ENCODE data around the gene THRAP3. TPM values are rescaled to one million over a fixed set of nuclear protein-coding genes. Genes with fewer than 3 reads are reported as not detected.
A peak's percentile ranks its signal among the peaks of the same experiment; 100 is the strongest.
"Not testable (repeated sequence)": the region's sequence is repeated elsewhere in the genome, so short reads cannot be mapped to it uniquely, and the experiment has no call there.

The THRAP3 gene
- total RNA-seq, 1 experiment from 2014 or later: 160 TPM

DNA sequence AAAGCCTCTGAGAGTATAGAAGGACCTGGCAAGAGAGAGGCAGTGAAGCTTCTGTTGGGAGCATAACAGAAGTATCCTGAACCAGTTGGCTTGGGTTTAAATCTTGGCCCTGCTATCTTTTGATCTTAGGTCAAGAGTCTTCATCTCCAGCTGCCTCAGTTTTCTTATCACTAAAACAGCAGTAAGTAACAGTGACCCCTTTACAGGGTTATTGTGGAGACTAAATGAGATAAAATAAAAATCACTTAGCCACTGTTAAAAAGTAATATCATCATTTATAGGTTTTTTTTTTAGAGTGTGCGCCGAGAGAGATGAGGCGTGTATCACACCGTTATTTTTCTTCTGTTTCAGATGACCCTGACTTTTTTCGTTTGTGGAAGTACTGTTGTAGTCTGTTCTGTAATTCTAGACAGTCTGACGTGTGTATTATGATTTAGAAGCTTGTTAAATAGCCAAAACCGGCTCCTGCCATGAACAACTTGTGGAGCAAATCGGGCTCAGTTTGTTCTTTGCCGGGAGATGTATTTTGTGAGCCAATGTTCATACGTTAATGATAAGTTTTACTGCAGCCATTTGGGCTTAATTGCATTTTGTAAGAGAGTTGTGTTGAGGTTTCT is 1.1 kb downstream of the THRAP3 start:
- peak overlapping the region; percentile 97 for H3K4me3 Mint-ChIP-seq
- TF ChIP-seq RORB (CRISPR knock-in tag; IDR thresholded peaks at IDR 0.05) (no peak), ZNF138 (CRISPR knock-in tag; conservative IDR thresholded peaks at IDR 0.05) (no peak), ZNF263 (CRISPR knock-in tag; IDR thresholded peaks at IDR 0.05; ENCODE audit: low read depth) (no peak), GABPB1 (CRISPR knock-in tag; IDR thresholded peaks at IDR 0.05) (no peak), JUN (CRISPR knock-in tag; IDR thresholded peaks at IDR 0.05) (no peak), MYBL2 (CRISPR knock-in tag; IDR thresholded peaks at IDR 0.05) (no peak), HMGA2 (CRISPR knock-in tag; IDR thresholded peaks at IDR 0.05) (no peak), KAT7 (CRISPR knock-in tag; IDR thresholded peaks at IDR 0.05; ENCODE audit: borderline replicate concordance) (no peak), EMX1 (CRISPR knock-in tag; IDR thresholded peaks at IDR 0.05) (no peak)
- TF ChIP-seq, protein P1, sequence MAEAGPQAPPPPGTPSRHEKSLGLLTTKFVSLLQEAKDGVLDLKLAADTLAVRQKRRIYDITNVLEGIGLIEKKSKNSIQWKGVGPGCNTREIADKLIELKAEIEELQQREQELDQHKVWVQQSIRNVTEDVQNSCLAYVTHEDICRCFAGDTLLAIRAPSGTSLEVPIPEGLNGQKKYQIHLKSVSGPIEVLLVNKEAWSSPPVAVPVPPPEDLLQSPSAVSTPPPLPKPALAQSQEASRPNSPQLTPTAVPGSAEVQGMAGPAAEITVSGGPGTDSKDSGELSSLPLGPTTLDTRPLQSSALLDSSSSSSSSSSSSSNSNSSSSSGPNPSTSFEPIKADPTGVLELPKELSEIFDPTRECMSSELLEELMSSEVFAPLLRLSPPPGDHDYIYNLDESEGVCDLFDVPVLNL (CRISPR knock-in tag; IDR thresholded peaks at IDR 0.05; ENCODE audit: borderline replicate concordance, low read depth): no peak
- TF ChIP-seq, protein P2, sequence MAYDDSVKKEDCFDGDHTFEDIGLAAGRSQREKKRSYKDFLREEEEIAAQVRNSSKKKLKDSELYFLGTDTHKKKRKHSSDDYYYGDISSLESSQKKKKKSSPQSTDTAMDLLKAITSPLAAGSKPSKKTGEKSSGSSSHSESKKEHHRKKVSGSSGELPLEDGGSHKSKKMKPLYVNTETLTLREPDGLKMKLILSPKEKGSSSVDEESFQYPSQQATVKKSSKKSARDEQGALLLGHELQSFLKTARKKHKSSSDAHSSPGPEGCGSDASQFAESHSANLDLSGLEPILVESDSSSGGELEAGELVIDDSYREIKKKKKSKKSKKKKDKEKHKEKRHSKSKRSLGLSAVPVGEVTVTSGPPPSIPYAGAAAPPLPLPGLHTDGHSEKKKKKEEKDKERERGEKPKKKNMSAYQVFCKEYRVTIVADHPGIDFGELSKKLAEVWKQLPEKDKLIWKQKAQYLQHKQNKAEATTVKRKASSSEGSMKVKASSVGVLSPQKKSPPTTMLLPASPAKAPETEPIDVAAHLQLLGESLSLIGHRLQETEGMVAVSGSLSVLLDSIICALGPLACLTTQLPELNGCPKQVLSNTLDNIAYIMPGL (CRISPR knock-in tag; IDR thresholded peaks at IDR 0.05): no peak
- TF ChIP-seq, protein P3, sequence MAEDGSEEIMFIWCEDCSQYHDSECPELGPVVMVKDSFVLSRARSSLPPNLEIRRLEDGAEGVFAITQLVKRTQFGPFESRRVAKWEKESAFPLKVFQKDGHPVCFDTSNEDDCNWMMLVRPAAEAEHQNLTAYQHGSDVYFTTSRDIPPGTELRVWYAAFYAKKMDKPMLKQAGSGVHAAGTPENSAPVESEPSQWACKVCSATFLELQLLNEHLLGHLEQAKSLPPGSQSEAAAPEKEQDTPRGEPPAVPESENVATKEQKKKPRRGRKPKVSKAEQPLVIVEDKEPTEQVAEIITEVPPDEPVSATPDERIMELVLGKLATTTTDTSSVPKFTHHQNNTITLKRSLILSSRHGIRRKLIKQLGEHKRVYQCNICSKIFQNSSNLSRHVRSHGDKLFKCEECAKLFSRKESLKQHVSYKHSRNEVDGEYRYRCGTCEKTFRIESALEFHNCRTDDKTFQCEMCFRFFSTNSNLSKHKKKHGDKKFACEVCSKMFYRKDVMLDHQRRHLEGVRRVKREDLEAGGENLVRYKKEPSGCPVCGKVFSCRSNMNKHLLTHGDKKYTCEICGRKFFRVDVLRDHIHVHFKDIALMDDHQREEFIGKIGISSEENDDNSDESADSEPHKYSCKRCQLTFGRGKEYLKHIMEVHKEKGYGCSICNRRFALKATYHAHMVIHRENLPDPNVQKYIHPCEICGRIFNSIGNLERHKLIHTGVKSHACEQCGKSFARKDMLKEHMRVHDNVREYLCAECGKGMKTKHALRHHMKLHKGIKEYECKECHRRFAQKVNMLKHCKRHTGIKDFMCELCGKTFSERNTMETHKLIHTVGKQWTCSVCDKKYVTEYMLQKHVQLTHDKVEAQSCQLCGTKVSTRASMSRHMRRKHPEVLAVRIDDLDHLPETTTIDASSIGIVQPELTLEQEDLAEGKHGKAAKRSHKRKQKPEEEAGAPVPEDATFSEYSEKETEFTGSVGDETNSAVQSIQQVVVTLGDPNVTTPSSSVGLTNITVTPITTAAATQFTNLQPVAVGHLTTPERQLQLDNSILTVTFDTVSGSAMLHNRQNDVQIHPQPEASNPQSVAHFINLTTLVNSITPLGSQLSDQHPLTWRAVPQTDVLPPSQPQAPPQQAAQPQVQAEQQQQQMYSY (CRISPR knock-in tag; IDR thresholded peaks at IDR 0.05): no peak
- TF ChIP-seq, protein P4, sequence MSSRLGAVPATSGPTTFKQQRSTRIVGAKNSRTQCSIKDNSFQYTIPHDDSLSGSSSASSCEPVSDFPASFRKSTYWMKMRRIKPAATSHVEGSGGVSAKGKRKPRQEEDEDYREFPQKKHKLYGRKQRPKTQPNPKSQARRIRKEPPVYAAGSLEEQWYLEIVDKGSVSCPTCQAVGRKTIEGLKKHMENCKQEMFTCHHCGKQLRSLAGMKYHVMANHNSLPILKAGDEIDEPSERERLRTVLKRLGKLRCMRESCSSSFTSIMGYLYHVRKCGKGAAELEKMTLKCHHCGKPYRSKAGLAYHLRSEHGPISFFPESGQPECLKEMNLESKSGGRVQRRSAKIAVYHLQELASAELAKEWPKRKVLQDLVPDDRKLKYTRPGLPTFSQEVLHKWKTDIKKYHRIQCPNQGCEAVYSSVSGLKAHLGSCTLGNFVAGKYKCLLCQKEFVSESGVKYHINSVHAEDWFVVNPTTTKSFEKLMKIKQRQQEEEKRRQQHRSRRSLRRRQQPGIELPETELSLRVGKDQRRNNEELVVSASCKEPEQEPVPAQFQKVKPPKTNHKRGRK (CRISPR knock-in tag; IDR thresholded peaks at IDR 0.05; ENCODE audit: borderline replicate concordance): no peak
- TF ChIP-seq, protein P5, sequence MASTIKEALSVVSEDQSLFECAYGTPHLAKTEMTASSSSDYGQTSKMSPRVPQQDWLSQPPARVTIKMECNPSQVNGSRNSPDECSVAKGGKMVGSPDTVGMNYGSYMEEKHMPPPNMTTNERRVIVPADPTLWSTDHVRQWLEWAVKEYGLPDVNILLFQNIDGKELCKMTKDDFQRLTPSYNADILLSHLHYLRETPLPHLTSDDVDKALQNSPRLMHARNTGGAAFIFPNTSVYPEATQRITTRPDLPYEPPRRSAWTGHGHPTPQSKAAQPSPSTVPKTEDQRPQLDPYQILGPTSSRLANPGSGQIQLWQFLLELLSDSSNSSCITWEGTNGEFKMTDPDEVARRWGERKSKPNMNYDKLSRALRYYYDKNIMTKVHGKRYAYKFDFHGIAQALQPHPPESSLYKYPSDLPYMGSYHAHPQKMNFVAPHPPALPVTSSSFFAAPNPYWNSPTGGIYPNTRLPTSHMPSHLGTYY (CRISPR knock-in tag; IDR thresholded peaks at IDR 0.05): no peak
- TF ChIP-seq, protein P6, sequence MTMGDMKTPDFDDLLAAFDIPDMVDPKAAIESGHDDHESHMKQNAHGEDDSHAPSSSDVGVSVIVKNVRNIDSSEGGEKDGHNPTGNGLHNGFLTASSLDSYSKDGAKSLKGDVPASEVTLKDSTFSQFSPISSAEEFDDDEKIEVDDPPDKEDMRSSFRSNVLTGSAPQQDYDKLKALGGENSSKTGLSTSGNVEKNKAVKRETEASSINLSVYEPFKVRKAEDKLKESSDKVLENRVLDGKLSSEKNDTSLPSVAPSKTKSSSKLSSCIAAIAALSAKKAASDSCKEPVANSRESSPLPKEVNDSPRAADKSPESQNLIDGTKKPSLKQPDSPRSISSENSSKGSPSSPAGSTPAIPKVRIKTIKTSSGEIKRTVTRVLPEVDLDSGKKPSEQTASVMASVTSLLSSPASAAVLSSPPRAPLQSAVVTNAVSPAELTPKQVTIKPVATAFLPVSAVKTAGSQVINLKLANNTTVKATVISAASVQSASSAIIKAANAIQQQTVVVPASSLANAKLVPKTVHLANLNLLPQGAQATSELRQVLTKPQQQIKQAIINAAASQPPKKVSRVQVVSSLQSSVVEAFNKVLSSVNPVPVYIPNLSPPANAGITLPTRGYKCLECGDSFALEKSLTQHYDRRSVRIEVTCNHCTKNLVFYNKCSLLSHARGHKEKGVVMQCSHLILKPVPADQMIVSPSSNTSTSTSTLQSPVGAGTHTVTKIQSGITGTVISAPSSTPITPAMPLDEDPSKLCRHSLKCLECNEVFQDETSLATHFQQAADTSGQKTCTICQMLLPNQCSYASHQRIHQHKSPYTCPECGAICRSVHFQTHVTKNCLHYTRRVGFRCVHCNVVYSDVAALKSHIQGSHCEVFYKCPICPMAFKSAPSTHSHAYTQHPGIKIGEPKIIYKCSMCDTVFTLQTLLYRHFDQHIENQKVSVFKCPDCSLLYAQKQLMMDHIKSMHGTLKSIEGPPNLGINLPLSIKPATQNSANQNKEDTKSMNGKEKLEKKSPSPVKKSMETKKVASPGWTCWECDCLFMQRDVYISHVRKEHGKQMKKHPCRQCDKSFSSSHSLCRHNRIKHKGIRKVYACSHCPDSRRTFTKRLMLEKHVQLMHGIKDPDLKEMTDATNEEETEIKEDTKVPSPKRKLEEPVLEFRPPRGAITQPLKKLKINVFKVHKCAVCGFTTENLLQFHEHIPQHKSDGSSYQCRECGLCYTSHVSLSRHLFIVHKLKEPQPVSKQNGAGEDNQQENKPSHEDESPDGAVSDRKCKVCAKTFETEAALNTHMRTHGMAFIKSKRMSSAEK (CRISPR knock-in tag; IDR thresholded peaks at IDR 0.05; ENCODE audit: borderline replicate concordance): no peak
- no peak for ATAC-seq
- peaks cover 16% of the 10 kb centered on the region for H3K4me1 Mint-ChIP-seq
- ChIA-PET POLR2A (interaction anchor here (0.9 to 1.9 kb wide), 5 partner anchors 9 to 76 kb away, joined by 3 to 8 read pairs (median 4); partner anchors contain the start of gene TRAPPC3), CTCF (interaction anchor here (1.1 to 3.0 kb wide), 8 partner anchors 9 to 141 kb away, joined by 3 to 27 read pairs (median 10); partner anchors contain the start of gene TRAPPC3)
- H3K36me3 Mint-ChIP-seq: peaks cover 20% of the 10 kb centered on the region
- no peak for DNase-seq (ENCODE audit: low spot score)
- H3K27me3 Mint-ChIP-seq (ENCODE audit: low read depth): no peaks in the 10 kb centered on the region
- H3K27ac Mint-ChIP-seq: peak overlapping the region; percentile 99
- H3K9me3 Mint-ChIP-seq: no peaks in the 10 kb centered on the region

DNA sequence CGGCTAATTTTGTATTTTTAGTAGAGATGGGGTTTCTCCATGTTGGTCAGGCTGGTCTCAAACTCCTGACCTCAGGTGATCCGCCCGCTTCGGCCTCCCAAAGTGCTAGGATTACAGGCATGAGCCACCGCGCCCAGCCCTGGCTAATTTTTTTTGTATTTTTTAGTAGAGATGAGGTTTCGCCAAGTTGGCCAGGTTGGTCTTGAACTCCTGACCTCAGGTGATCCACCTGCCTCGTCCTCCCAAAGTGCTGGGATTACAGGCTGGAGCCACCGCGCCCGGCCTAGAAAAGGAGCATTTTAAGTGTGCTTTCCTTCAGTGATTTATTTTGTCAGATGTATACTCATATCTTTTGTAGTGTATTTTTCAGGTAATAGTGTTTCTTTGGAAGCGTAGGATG is 6.0 kb downstream of the THRAP3 start:
- H3K27me3 Mint-ChIP-seq (ENCODE audit: low read depth); H3K4me3 Mint-ChIP-seq; ATAC-seq; DNase-seq (ENCODE audit: low spot score); H3K9me3 Mint-ChIP-seq; POLR2A ChIA-PET; H3K4me1 Mint-ChIP-seq: not testable (repeated sequence)
- peaks cover 30% of the 10 kb centered on the region for H3K36me3 Mint-ChIP-seq
- CTCF ChIA-PET: interaction anchor here (2.5 kb wide), 1 partner anchor 55 kb away, joined by 12 read pairs; no protein-coding TSS in a partner anchor
- 0 out of 2 replicates have a peak overlapping the region, but pooled peaks have one; percentile 32 for H3K27ac Mint-ChIP-seq
